NCI-H2227 treated with DMSO at 0.1 percent for 48 hours (cell line): Measurements from ENCODE around the gene EHMT1.

Experiments used
- DNase-seq: peaks from one replicate; lab custom pipeline; 2025; lab: John Stamatoyannopoulos, UW

Gene EHMT1

GRCh38 chr9:137673886-137674285, 55.1 kb downstream of the EHMT1 start:
- DNase-seq: no peak

- DNase-seq: peak; percentile 18
Measured at GRCh38 chr9:137674307-137674975, 55.6 kb downstream of the EHMT1 start.

DNA sequence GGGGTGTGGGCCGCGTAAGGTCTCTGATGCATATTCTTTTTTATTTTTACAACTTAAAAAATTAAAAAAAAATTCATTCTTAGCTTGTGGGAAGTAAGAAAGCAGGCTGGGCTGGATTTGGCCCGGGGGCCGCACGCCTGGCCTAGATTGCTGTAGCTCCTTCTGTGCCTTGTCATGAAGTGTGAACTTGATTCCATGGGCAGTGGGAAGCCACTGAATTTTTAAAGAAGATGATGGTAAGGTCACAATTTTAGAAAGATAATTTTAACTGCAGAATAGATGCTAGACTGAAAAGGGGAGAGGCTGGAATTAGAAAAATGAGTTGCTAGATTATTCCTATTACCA, 56.1 kb downstream of the EHMT1 start:
- DNase-seq: no peak

DNA sequence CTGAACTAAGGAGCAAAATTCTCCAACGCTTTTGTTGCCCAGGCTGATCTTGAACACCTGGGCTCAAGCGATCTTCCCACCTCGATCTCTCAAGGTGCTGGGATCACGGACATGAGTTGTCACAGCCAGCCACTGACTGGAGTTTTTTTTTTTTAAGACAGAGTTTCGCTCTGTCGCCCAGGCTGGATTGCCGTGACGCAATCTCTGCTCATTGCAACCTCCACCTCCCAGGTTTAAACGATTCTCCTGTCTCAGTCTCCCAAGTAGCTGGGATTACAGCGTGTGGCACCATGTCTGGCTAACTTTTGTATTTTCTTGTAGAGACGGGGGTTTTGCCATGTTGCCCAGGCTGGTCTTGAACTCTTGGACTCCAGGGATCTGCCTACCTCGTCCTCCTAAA, 58.2 kb downstream of the EHMT1 start:
- no peak for DNase-seq

DNA sequence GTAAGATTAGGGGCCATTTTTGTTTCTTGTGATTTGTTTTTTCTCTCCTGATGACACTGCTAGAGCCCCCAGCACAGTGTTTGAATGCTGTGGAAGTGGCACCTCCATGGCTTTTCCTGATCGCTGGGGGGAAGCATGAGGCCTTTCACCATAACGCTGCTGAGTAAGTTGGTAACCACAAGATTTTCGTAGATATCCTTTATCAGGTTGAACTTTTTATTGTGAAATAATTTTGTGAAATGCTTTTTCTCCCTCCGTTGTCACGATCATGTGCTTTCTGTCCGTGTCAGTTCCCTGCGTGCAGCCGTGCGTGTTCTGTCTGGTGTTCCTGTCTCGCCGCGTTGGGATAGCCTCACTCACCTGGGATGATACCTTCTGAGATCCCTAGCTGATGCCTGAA, 59.4 kb downstream of the EHMT1 start:
- DNase-seq: no peak

DNA sequence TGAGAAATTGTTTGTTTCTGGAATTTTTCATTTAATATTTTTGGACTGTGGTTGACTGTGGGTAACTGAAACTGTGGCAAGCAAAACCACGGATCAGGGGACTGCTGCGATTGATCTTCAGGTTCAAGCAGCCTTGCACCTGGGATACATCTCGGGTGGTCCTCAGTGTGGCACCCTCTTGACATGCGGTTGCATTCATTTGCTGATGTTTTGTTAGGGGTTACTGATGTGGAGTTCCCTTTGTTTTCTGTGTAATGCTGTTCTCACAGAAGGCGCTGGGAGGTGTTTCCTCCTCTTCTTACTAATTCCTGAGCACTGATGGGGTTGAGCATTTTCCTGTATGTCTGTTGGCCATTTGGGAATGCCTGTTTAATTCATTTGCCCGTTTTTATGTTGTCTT, 60.4 kb downstream of the EHMT1 start:
- DNase-seq: no peak

- no peak for DNase-seq
Measured at GRCh38 chr9:137679695-137680305, 61.0 kb downstream of the EHMT1 start.

GRCh38 chr9:137680444-137681358, 61.9 kb downstream of the EHMT1 start:
- no peak for DNase-seq

DNA sequence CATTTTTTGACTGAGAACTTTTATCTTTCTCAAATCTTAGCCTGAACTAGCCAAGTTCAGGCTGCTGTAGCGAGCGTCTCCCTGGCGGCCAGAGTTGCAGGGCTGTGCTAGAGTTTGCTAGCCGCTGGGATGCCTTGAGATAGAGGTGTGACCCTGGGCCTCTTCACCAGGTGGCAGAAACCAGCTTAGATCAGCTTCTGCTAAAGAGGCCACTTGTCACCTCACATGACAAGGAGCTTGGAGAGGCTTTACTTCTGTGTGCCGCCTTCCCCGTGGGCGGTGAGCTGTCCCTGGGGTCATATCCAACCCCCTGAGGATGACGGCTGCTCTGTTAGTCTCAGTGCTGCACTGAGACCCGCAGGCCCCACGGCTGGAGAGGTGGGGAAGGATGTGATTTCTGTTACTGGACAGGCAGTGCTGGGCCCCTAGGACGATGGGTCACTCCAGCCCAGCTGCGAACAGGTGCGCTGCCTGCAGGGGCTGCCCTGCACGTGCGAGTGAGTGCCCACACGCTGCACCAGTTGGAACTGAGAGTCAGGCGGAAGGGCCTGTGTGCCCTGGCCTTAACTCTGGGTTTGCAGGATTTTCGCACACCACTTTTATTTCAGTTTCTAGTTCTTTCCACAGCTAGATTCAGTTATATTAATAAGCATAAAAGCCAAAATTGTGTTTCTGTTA, 63.8 kb downstream of the EHMT1 start:
- DNase-seq: no peak

- no peak for DNase-seq
Measured at GRCh38 chr9:137683262-137683864, 64.6 kb downstream of the EHMT1 start.

DNA sequence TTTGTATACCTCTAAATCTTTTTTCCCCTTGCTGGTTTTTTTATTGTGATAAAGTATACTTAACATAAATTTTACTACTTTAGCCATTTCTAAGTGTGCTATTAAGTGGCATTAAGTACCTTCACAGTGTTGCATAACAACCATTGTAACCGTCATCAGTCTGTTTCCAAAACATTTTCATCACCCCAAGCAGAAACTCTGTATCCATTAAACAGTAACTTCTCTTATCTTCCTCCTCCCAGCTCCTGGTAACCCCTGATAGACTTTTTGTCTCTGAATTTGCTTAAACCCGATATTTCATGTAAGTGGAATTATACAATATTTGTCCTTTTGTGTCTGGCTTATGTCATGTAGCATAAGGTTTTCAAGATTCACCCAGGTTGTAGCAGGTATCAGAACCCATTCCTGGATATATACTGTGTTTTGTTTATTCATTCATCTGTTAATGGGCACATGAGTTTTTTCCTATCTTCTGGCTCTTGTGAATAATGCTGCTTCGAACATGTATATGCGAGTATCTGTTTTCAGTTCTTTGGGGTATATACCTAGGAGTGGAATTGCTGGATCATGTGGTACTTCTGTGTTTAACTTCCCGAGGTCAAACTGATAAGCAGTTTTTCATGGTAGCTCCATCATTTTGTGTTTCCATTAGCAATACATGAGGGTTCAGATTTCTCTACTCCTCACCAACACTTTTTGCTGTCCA, 66.4 kb downstream of the EHMT1 start:
- no peak for DNase-seq

DNA sequence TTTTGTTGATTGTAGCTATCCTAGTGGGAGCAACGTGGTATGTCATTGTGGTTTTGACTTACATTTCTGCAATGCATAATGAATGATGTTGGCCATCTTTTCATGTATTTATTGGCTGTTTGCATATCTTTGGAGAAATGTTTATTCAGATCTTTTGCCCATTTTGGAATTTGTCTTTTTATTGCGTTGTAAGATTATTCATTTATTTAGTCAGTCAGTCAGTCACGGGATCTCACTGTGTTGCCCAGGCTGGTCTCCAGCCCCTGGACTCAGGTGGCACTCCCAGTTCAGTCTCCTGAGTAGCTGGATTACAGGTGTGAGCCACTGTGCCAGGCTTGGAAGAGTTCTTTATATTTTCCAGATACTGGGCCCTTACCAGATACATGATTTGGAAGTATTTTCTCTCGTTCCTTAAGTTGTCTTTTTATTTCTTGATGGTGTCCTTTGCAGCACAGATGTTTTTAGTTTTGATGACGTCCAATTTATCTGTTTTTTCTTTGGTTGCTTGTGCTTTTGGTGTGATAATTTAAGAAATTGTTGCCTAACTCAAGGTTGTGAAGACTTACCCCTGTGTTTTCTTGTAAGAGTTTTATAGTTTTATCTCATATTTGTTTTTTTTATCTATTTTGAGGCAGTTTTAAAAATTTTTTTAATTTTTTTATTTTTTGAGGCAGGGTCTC, 67.1 kb downstream of the EHMT1 start:
- DNase-seq: no peak

DNA sequence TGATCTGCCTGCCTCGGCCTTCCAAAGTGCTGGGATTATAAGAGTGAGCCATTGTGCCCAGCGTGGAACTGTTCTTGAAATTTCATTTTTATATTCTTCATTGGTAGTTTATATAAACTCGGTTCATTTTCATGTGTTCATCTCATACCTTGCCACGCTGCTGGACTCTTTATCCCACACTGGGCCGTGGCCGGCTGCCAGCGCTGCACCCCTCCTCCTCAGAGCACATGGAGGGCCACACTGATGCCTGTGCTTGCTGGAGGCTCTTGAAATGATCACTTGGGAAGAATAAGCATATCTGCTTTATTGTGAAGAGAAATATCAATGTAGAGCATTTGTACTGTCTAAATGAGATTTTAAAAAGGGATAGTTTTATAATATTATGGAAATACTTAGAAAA, 69.5 kb downstream of the EHMT1 start:
- no peak for DNase-seq

GRCh38 chr9:137688725-137689124, 69.9 kb downstream of the EHMT1 start:
- no peak for DNase-seq

DNA sequence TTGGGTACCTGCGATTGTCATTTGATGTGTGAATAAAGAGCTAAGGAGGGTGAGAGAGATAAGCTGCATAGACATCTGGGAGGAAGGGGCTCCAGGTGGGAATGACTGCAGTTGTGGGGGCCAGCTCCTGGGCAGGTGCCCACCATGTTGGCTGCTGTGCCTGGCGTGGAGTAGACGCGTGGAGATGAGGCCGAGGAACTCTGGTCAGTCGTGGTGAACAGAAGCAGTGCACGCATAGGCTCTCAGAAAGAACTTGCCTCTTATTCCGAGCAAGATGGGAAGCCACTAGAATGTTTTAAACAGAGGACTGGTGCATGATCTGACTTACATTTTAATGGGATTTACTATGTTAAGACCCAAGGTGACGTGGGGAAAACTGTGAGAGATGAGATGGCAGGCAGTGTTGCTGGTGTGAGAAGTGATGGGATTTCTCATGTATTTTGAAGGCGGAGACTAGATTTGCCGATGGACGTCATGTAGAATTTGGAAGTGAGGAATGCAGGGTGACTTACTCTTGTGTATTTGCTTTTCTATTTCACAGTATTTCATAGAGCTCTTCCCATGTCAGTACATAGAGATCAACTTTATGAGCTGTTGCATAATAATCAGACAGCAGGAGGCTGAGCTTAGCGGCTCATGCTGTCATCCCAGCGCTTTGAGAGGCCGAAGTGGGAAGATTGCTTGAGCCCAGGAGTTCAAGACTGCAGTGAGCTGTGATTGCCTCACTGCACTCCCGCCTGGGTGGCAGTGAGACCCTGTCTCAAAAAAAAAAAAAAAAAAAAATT, 71.1 kb downstream of the EHMT1 start:
- no peak for DNase-seq

GRCh38 chr9:137690930-137691645, 72.3 kb downstream of the EHMT1 start:
- DNase-seq: no peak

- DNase-seq: no peak
Measured at GRCh38 chr9:137691646-137692351, 73.0 kb downstream of the EHMT1 start.

GRCh38 chr9:137694236-137694959, 75.6 kb downstream of the EHMT1 start:
- DNase-seq: no peak
